HG03378 (cell line): Measurements from ENCODE around the gene FUT9.

Experiments
- ATAC-seq: cut with Tn5 transposase; IDR thresholded peaks from one replicate; pipeline ENCODE4 v1.9.1; 2021; ENCODE audit warnings: mild to moderate bottlenecking, moderate library complexity; ENCODE audit not compliant: unreplicated experiment

The FUT9 gene

GRCh38 chr6:96065213-96065612 is 49.4 kb downstream of the FUT9 start:
- no peak for ATAC-seq

- no peak for ATAC-seq
These were observed 50.6 kb downstream of the FUT9 start for GRCh38 chr6:96066376-96066775.

- ATAC-seq = no peak
These were observed 57.8 kb downstream of the FUT9 start for GRCh38 chr6:96073555-96073954.

- no peak for ATAC-seq
These were observed 58.2 kb downstream of the FUT9 start for GRCh38 chr6:96074006-96074405.

- ATAC-seq = no peak
These were observed 60.1 kb downstream of the FUT9 start for GRCh38 chr6:96075826-96076225.

GRCh38 chr6:96086745-96087144 is 71.0 kb downstream of the FUT9 start:
- no peak for ATAC-seq

GRCh38 chr6:96089173-96089572 is 73.4 kb downstream of the FUT9 start:
- ATAC-seq = no peak

GRCh38 chr6:96094077-96094476 is 78.3 kb downstream of the FUT9 start:
- no peak for ATAC-seq

- no peak for ATAC-seq
These were observed 83.3 kb downstream of the FUT9 start for GRCh38 chr6:96099069-96099468.

- ATAC-seq = no peak
These were observed 85.8 kb downstream of the FUT9 start for GRCh38 chr6:96101564-96101963.

- ATAC-seq = no peak
These were observed 89.1 kb downstream of the FUT9 start for GRCh38 chr6:96104910-96105309.

- no peak for ATAC-seq
These were observed 95.1 kb downstream of the FUT9 start for GRCh38 chr6:96110878-96111277.

GRCh38 chr6:96116674-96117073 is 100.9 kb downstream of the FUT9 start:
- ATAC-seq = no peak

- ATAC-seq = no peak
These were observed 109.0 kb downstream of the FUT9 start for GRCh38 chr6:96124778-96125177.

GRCh38 chr6:96138406-96138805 is 122.6 kb downstream of the FUT9 start:
- ATAC-seq = no peak

GRCh38 chr6:96142142-96142541 is 126.4 kb downstream of the FUT9 start:
- ATAC-seq = no peak

GRCh38 chr6:96150431-96150830 is 134.7 kb downstream of the FUT9 start:
- ATAC-seq = no peak

GRCh38 chr6:96151707-96152106 is 135.9 kb downstream of the FUT9 start:
- ATAC-seq = no peak

- no peak for ATAC-seq
These were observed 136.4 kb downstream of the FUT9 start for GRCh38 chr6:96152114-96152708.

GRCh38 chr6:96153775-96154174 is 138.0 kb downstream of the FUT9 start:
- no peak for ATAC-seq

- no peak for ATAC-seq
These were observed 140.7 kb downstream of the FUT9 start for GRCh38 chr6:96156425-96156824.

GRCh38 chr6:96157018-96157565 is 141.3 kb downstream of the FUT9 start:
- ATAC-seq = peak; percentile 89

GRCh38 chr6:96162711-96163120 is 146.9 kb downstream of the FUT9 start:
- no peak for ATAC-seq
